Measurements from ENCODE around the gene BCL2L2.

GRCh38 chr14:23356662-23357061 lies 50.0 kb downstream of the BCL2L2 start:
- no peak for TF ChIP-seq CTCF (conservative IDR thresholded peaks at IDR 0.05)
- TF ChIP-seq EZH2 (IDR thresholded peaks at IDR 0.05; ENCODE audit: low read depth) = no peak

Data from PC-9 (cell line).